Panc1 (cell line): Measurements from ENCODE around the gene ARHGEF12. TPM values are rescaled to one million over a fixed set of nuclear protein-coding genes. Genes with fewer than 3 reads are reported as not detected.

ENCODE experiments used
- ATAC-seq: fragments of 200-7000 bp; cut with Tn5 transposase; 2 replicates; pipeline ENCODE4 v1.9.1; 2020; ENCODE audit warnings: mild to moderate bottlenecking, moderate library complexity
- BruUV-seq: library from RNA; stranded (reverse); fragments of 400-500 nt; replicated peaks from 2 replicates; lab custom pipeline; 2021; lab: Mats Ljungman, UMichigan
- CTCF ChIA-PET: fragments of 300-600 bp; sonication (Branson Sonifier 250); formaldehyde crosslinking; loops from one replicate; lab custom pipeline; 2022; ENCODE audit warnings: antibody characterized with exemption; lab: Charles Lee
- POLR2A ChIA-PET: fragments of 300-600 bp; sonication (Branson Sonifier 250); formaldehyde crosslinking; loops from one replicate; lab custom pipeline; 2022; ENCODE audit warnings: antibody characterized with exemption; lab: Charles Lee
- DNase-seq: peaks from one replicate; pipeline ENCODE4 v3.0.0-alpha.2; 2010; ENCODE audit warnings: low read depth, low spot score
- H3K27ac ChIP-seq: 2 replicates; pipeline ENCODE4 v1.5.1; 2011; ENCODE audit warnings: mild to moderate bottlenecking, low read length, inconsistent platforms
- H3K27me3 ChIP-seq: fragments of 200-500 bp; sonication (Bioruptor generic); 2 replicates; pipeline ENCODE4 v1.6.0; 2014; ENCODE audit warnings: low read length, inconsistent platforms; ENCODE audit not compliant: control insufficient read depth, insufficient read depth
- H3K36me3 ChIP-seq: fragments of 200-500 bp; sonication (Bioruptor generic); 2 replicates; pipeline ENCODE4 v1.5.1; 2014; ENCODE audit warnings: inconsistent platforms, mild to moderate bottlenecking, low read length, moderate library complexity; ENCODE audit not compliant: control insufficient read depth, insufficient read depth
- H3K4me1 ChIP-seq: 2 replicates; pipeline ENCODE4 v1.5.1; 2011; ENCODE audit warnings: inconsistent platforms, mild to moderate bottlenecking, low read length, moderate library complexity; ENCODE audit not compliant: control insufficient read depth, insufficient read depth
- H3K4me3 ChIP-seq, 2 experiments: 2 replicates each; pipeline ENCODE4 v1.5.1; 2011 to 2012; ENCODE audit warnings: low read depth in 2 of 2, low read length in 2 of 2, mild to moderate bottlenecking in 2 of 2, inconsistent platforms in 1 of 2, moderate library complexity in 1 of 2
- H3K9me3 ChIP-seq: fragments of 200-500 bp; sonication (Bioruptor generic); 2 replicates; pipeline ENCODE4 v1.5.1; 2014; ENCODE audit warnings: low read depth, mild to moderate bottlenecking, inconsistent platforms, low read length, moderate library complexity; ENCODE audit not compliant: control insufficient read depth, insufficient read depth
- CTCF ChIP-seq: fragments of 450-650 bp; IDR thresholded peaks from 2 replicates; pipeline ENCODE4 v1.5.1; 2017; ENCODE audit warnings: mild to moderate bottlenecking
- POLR2AphosphoS5 ChIP-seq: IDR thresholded peaks from 2 replicates; pipeline ENCODE4 v1.6.1; 2012; ENCODE audit warnings: mild to moderate bottlenecking, low read depth, low read length, moderate library complexity
- REST ChIP-seq, 2 experiments: IDR thresholded peaks; 2 replicates each; pipeline ENCODE4 v1.6.1; 2011 to 2012; ENCODE audit warnings: low read depth in 2 of 2, control low read depth in 1 of 2, low read length in 1 of 2, mild to moderate bottlenecking in 1 of 2, moderate library complexity in 1 of 2; ENCODE audit not compliant: insufficient read depth in 1 of 2
- SIN3A ChIP-seq: IDR thresholded peaks from 2 replicates; pipeline ENCODE4 v1.6.1; 2012; ENCODE audit warnings: low read depth, mild to moderate bottlenecking, low read length, moderate library complexity, borderline replicate concordance; ENCODE audit not compliant: insufficient read depth
- TCF7L2 ChIP-seq: IDR thresholded peaks from 2 replicates; pipeline ENCODE4 v1.6.1; 2011; ENCODE audit warnings: mild to moderate bottlenecking, low read depth, low read length, inconsistent platforms
- in situ Hi-C: cut with HindIII; loops from 2 replicates; pipeline ENCODE4 v1.10.0; 2016; ENCODE audit warnings: low sequenced_read_pairs, low pct_unique_long_range_greater_than_20kb
- intact Hi-C: fragments of 100-400 bp; cut with micrococcal nuclease; formaldehyde crosslinking; loops from one replicate; pipeline ENCODE4 v1.10.0; 2022; ENCODE audit not compliant: unreplicated experiment
- total RNA-seq: library from RNA; stranded (reverse); gene quantifications from one replicate; pipeline ENCODE4 v1.2.1, GENCODE V29; 2021; ENCODE audit not compliant: unreplicated experiment

Gene ARHGEF12
- total RNA-seq, 1 experiment from 2014 or later, result 182 TPM

GRCh38 chr11:120326845-120327281, 9.3 kb upstream of the ARHGEF12 start:
- POLR2A ChIA-PET, result interaction anchor here (1.0 to 1.4 kb wide), 2 partner anchors 12 to 26 kb away, joined by 3 to 4 read pairs; no protein-coding TSS in a partner anchor
- Histone ChIP-seq H3K36me3 (peaks cover 17% of the 10 kb centered on the region), H3K9me3 (no peaks in the 10 kb centered on the region), H3K4me1 (peaks cover 52% of the 10 kb centered on the region), H3K4me3 (peak overlapping the region; percentile 70 to 76), H3K27me3 (no peaks in the 10 kb centered on the region), H3K27ac (peak overlapping the region; percentile 99)
- CTCF ChIA-PET, result no interaction called here
- ATAC-seq (no peak), DNase-seq (no peak)
- TF ChIP-seq SIN3A, result no peak
- no peak for TF ChIP-seq REST (IDR thresholded peaks at IDR 0.05; ENCODE audit: insufficient read depth in 1 of 2, low read depth in 2 of 2, low read length in 1 of 2)
- peak; percentile 37; the same call in 1 of the 2 replicates for TF ChIP-seq TCF7L2
- no peak for TF ChIP-seq CTCF
- TF ChIP-seq POLR2AphosphoS5, result no peak
- BruUV-seq, result no TSS peak
- intact Hi-C loops (no loop called here), in situ Hi-C loops (no loop called here)

- no peak for DNase-seq
- ChIA-PET POLR2A (interaction anchor here (1.4 kb wide), 1 partner anchor 12 kb away, joined by 3 read pairs; no protein-coding TSS in a partner anchor), CTCF (no interaction called here)
- Histone ChIP-seq H3K27me3 (no peaks in the 10 kb centered on the region), H3K4me1 (peaks cover 56% of the 10 kb centered on the region), H3K9me3 (no peaks in the 10 kb centered on the region), H3K27ac (peak overlapping the region; percentile 99), H3K4me3 (peak overlapping the region in 1 of 2 experiments; percentile 76; a peak in 1 of 4 replicates), H3K36me3 (peaks cover 17% of the 10 kb centered on the region)
- no peak for TF ChIP-seq POLR2AphosphoS5
- no peak for TF ChIP-seq CTCF
- no peak for TF ChIP-seq REST (IDR thresholded peaks at IDR 0.05; ENCODE audit: insufficient read depth in 1 of 2, low read depth in 2 of 2, low read length in 1 of 2)
- TF ChIP-seq TCF7L2, result no peak
- TF ChIP-seq SIN3A, result no peak
- in situ Hi-C loops, result no loop called here
- BruUV-seq, result no TSS peak
- ATAC-seq, result no peak
- intact Hi-C loops, result no loop called here
These were observed 8.9 kb upstream of the ARHGEF12 start for GRCh38 chr11:120327311-120327710.
